Measurements from ENCODE around the gene AMPH.
"Not testable (repeated sequence)": the region's sequence is repeated elsewhere in the genome, so short reads cannot be mapped to it uniquely, and the experiment has no call there.

The AMPH gene

GRCh38 chr7:38396852-38397251, 234.3 kb downstream of the AMPH start:
- TF ChIP-seq CTCF (IDR thresholded peaks at IDR 0.05; ENCODE audit: low read depth, low read length): no peak
- H3K4me3 ChIP-seq (replicated peaks in 1 of 2; ENCODE audit: low read depth in 2 of 2, low read length in 2 of 2): no peak overlapping the region

GRCh38 chr7:38395921-38396552, 235.1 kb downstream of the AMPH start:
- H3K4me3 ChIP-seq (replicated peaks in 1 of 2; ENCODE audit: low read depth in 2 of 2, low read length in 2 of 2); DNase-seq (ENCODE audit: low read depth in 2 of 2): not testable (repeated sequence)

More at GRCh38 chr7:38396852-38397251, 234.3 kb downstream of the AMPH start:
- no peak for DNase-seq (ENCODE audit: low read depth in 2 of 2)

GRCh38 chr7:38394660-38395059, 236.5 kb downstream of the AMPH start:
- TF ChIP-seq CTCF (IDR thresholded peaks at IDR 0.05; ENCODE audit: low read depth, low read length): no peak
- no peak overlapping the region for H3K4me3 ChIP-seq (replicated peaks in 1 of 2; ENCODE audit: low read depth in 2 of 2, low read length in 2 of 2)
- DNase-seq (ENCODE audit: low read depth in 2 of 2): no peak

- no peak for TF ChIP-seq CTCF (IDR thresholded peaks at IDR 0.05; ENCODE audit: low read depth, low read length)
- no peak overlapping the region for H3K4me3 ChIP-seq (replicated peaks in 1 of 2; ENCODE audit: low read depth in 2 of 2, low read length in 2 of 2)
- DNase-seq (ENCODE audit: low read depth in 2 of 2): no peak
These were observed 237.3 kb downstream of the AMPH start for GRCh38 chr7:38393874-38394273.

GRCh38 chr7:38391751-38392150, 239.4 kb downstream of the AMPH start:
- H3K4me3 ChIP-seq (replicated peaks in 1 of 2; ENCODE audit: low read depth in 2 of 2, low read length in 2 of 2): no peak overlapping the region
- DNase-seq (ENCODE audit: low read depth in 2 of 2): no peak
- TF ChIP-seq CTCF (IDR thresholded peaks at IDR 0.05; ENCODE audit: low read depth, low read length): no peak

- no peak for TF ChIP-seq CTCF (IDR thresholded peaks at IDR 0.05; ENCODE audit: low read depth, low read length)
- H3K4me3 ChIP-seq (replicated peaks in 1 of 2; ENCODE audit: low read depth in 2 of 2, low read length in 2 of 2): no peak overlapping the region
- no peak for DNase-seq (ENCODE audit: low read depth in 2 of 2)
These were observed 245.5 kb downstream of the AMPH start for GRCh38 chr7:38385682-38386081.

- no peak for DNase-seq (ENCODE audit: low read depth in 2 of 2)
- no peak for TF ChIP-seq CTCF (IDR thresholded peaks at IDR 0.05; ENCODE audit: low read depth, low read length)
- no peak overlapping the region for H3K4me3 ChIP-seq (replicated peaks in 1 of 2; ENCODE audit: low read depth in 2 of 2, low read length in 2 of 2)
These were observed 247.9 kb downstream of the AMPH start for GRCh38 chr7:38383281-38383680.
